SH-SY5Y (cell line): ENCODE measurements around the gene FHDC1.

ENCODE experiments used
- GATA2 ChIP-seq: IDR thresholded peaks from 2 replicates; pipeline ENCODE4 v1.6.1; 2011; ENCODE audit warnings: mild to moderate bottlenecking, low read depth, low read length
- GATA3 ChIP-seq: IDR thresholded peaks from 2 replicates; pipeline ENCODE4 v1.6.1; 2011; ENCODE audit warnings: low read depth, mild to moderate bottlenecking, low read length, moderate library complexity

GRCh38 chr4:152917543-152918395, 18.4 kb upstream of the FHDC1 start:
- no peak for TF ChIP-seq GATA2
- TF ChIP-seq GATA3 = no peak
